ENCODE measurements around the gene CHCHD6.

CHCHD6 gene

GRCh38 chr3:127003601-127004280, 299.7 kb downstream of the CHCHD6 start:
- H3K27me3 ChIP-seq (ENCODE audit: insufficient read depth, low read length): no peaks in the 10 kb centered on the region
- H3K9ac ChIP-seq (ENCODE audit: low read depth, low read length): no peak overlapping the region
- peaks cover 19% of the 10 kb centered on the region; the same call in 1 of the 2 replicates for H3K36me3 ChIP-seq (ENCODE audit: insufficient read depth, low read depth, low read length)
- peaks cover 9% of the 10 kb centered on the region for H3K4me1 ChIP-seq (ENCODE audit: insufficient read depth, low read length)
- H3K4me3 ChIP-seq (ENCODE audit: low read length): no peak overlapping the region
- no peaks in the 10 kb centered on the region for H3K9me3 ChIP-seq (ENCODE audit: insufficient read depth, low read depth, low read length)
- peak overlapping the region; percentile 56 for H3K27ac ChIP-seq (ENCODE audit: low read length)

GRCh38 chr3:127004641-127005397, 300.8 kb downstream of the CHCHD6 start:
- Histone ChIP-seq H3K9me3 (ENCODE audit: insufficient read depth, low read depth, low read length) (no peaks in the 10 kb centered on the region), H3K27ac (ENCODE audit: low read length) (no peak overlapping the region), H3K36me3 (ENCODE audit: insufficient read depth, low read depth, low read length) (peaks cover 19% of the 10 kb centered on the region; the same call in 1 of the 2 replicates), H3K27me3 (ENCODE audit: insufficient read depth, low read length) (no peaks in the 10 kb centered on the region), H3K4me1 (ENCODE audit: insufficient read depth, low read length) (peaks cover 9% of the 10 kb centered on the region), H3K9ac (ENCODE audit: low read depth, low read length) (no peak overlapping the region), H3K4me3 (ENCODE audit: low read length) (no peak overlapping the region)

DNA sequence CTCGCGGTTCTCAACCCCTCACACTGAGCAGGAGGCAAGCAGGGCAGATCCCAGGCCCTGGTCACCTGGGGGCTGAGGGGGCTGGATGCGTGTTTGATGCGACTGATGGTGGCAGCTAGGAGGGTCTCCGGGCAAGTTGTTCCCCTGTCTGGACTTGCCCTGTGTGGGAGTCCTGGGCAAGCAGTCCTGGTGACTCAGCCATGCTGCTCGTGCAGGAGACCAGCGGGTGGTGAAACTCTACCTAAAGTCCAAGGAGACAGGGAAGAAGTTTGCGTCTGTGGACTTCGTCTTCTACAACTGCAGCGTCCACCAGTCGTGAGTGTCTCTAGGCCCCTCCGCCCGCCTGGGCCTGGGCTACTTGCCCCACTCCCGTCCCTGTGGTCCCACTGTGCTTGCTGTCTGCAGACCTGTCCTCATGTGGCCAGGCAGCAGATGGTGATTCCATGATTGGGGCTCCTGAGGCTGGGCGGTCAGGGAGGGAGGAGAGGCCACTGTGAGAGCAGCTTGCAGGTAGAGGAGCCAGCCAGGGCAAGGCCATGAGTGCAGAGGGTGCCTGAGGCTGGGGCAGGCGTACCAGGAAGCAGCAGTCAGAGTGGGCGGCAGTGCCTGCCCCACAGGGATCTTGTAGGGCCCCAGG, 301.9 kb downstream of the CHCHD6 start:
- no peak overlapping the region for H3K9ac ChIP-seq (ENCODE audit: low read depth, low read length)
- no peaks in the 10 kb centered on the region for H3K9me3 ChIP-seq (ENCODE audit: insufficient read depth, low read depth, low read length)
- H3K4me1 ChIP-seq (ENCODE audit: insufficient read depth, low read length): peaks cover 9% of the 10 kb centered on the region
- H3K4me3 ChIP-seq (ENCODE audit: low read length): no peak overlapping the region
- no peak overlapping the region for H3K27ac ChIP-seq (ENCODE audit: low read length)
- H3K27me3 ChIP-seq (ENCODE audit: insufficient read depth, low read length): no peaks in the 10 kb centered on the region
- H3K36me3 ChIP-seq (ENCODE audit: insufficient read depth, low read depth, low read length): peaks cover 19% of the 10 kb centered on the region; the same call in 1 of the 2 replicates

DNA sequence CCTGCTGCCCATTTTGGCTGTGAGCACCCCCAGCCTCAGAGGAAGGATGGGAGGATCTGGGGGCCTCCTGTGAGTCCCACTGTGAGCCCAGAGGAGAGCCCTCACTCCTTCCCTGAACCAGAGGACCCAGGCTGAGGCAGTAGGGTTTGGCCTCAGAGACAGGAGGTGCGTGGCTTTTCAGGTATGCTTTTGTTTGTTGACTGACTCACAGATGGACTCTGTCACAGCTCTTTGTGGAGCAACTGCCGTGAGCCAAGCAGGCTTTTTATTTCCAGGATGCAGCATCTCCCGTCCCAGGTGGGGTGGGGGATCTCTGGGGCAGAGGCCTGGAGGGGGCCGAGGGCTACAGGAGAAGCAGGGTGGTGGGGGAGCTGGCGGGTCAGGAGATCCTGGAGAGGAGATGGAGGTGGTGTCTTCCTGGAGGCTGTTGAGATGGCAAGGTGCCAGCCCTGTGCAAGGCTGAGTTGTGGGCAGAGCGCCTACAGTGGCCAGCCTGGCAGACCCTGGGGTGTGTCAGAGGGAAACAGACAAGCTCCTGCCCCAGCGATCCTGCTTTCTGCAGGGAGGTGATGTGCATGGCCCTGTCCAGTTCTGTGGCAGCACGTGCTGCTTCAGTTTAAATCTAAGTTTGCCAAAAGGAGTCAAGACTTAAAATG, 302.9 kb downstream of the CHCHD6 start:
- no peaks in the 10 kb centered on the region for H3K9me3 ChIP-seq (ENCODE audit: insufficient read depth, low read depth, low read length)
- H3K27ac ChIP-seq (ENCODE audit: low read length): no peak overlapping the region
- no peak overlapping the region for H3K4me3 ChIP-seq (ENCODE audit: low read length)
- no peaks in the 10 kb centered on the region for H3K27me3 ChIP-seq (ENCODE audit: insufficient read depth, low read length)
- H3K36me3 ChIP-seq (ENCODE audit: insufficient read depth, low read depth, low read length): peaks cover 23% of the 10 kb centered on the region; the same call in 1 of the 2 replicates
- no peak overlapping the region for H3K9ac ChIP-seq (ENCODE audit: low read depth, low read length)
- peaks cover 3% of the 10 kb centered on the region for H3K4me1 ChIP-seq (ENCODE audit: insufficient read depth, low read length)

GRCh38 chr3:127008236-127008635, 304.2 kb downstream of the CHCHD6 start:
- Histone ChIP-seq H3K9me3 (ENCODE audit: insufficient read depth, low read depth, low read length) (no peaks in the 10 kb centered on the region), H3K27me3 (ENCODE audit: insufficient read depth, low read length) (no peaks in the 10 kb centered on the region), H3K4me1 (ENCODE audit: insufficient read depth, low read length) (no peaks in the 10 kb centered on the region), H3K27ac (ENCODE audit: low read length) (no peak overlapping the region), H3K9ac (ENCODE audit: low read depth, low read length) (no peak overlapping the region), H3K4me3 (ENCODE audit: low read length) (no peak overlapping the region), H3K36me3 (ENCODE audit: insufficient read depth, low read depth, low read length) (peaks cover 34% of the 10 kb centered on the region)

- peaks cover 30% of the 10 kb centered on the region for H3K36me3 ChIP-seq (ENCODE audit: insufficient read depth, low read depth, low read length)
- no peaks in the 10 kb centered on the region for H3K9me3 ChIP-seq (ENCODE audit: insufficient read depth, low read depth, low read length)
- no peaks in the 10 kb centered on the region for H3K4me1 ChIP-seq (ENCODE audit: insufficient read depth, low read length)
- no peak overlapping the region for H3K27ac ChIP-seq (ENCODE audit: low read length)
- no peaks in the 10 kb centered on the region for H3K27me3 ChIP-seq (ENCODE audit: insufficient read depth, low read length)
- no peak overlapping the region for H3K4me3 ChIP-seq (ENCODE audit: low read length)
- H3K9ac ChIP-seq (ENCODE audit: low read depth, low read length): no peak overlapping the region
Observed at GRCh38 chr3:127009531-127009930, 305.5 kb downstream of the CHCHD6 start.
